PC-9 (cell line): ENCODE results near the gene TRAPPC3L. TPM values are rescaled to one million over a fixed set of nuclear protein-coding genes. Genes with fewer than 3 reads are reported as not detected.

Experiments
- BruUV-seq: library from RNA; stranded (reverse); fragments of 400-500 nt; replicated peaks from 2 replicates; lab custom pipeline; 2021; lab: Mats Ljungman, UMichigan
- CTCF ChIA-PET: fragments of 300-600 bp; sonication (Branson Sonifier 250); formaldehyde crosslinking; loops from one replicate; lab custom pipeline; 2022; ENCODE audit warnings: antibody characterized with exemption; lab: Charles Lee
- POLR2A ChIA-PET: fragments of 300-600 bp; sonication (Branson Sonifier 250); formaldehyde crosslinking; loops from one replicate; lab custom pipeline; 2022; ENCODE audit warnings: antibody characterized with exemption; ENCODE audit not compliant: unreplicated experiment; lab: Charles Lee
- DNase-seq, 2 experiments: peaks; one replicate each; pipeline versions ENCODE4 v3.0.0 to v3.0.0-alpha.2; 2015 to 2022; ENCODE audit warnings: mixed read lengths in 1 of 2
- H2AFZ ChIP-seq: fragments of 200-600 bp; sonication (generic); 2 replicates; pipeline ENCODE4 v1.8.1; 2017; ENCODE audit warnings: antibody characterized with exemption
- H3F3A ChIP-seq: fragments of 200-600 bp; sonication (generic); 2 replicates; pipeline ENCODE4 v1.8.1; 2017; ENCODE audit warnings: antibody characterized with exemption, mild to moderate bottlenecking, low read depth; ENCODE audit not compliant: insufficient read depth
- H3K27ac ChIP-seq: fragments of 200-600 bp; sonication (generic); 2 replicates; pipeline ENCODE4 v1.6.1; 2016; ENCODE audit warnings: mixed run types
- H3K27me3 ChIP-seq: fragments of 200-600 bp; sonication (generic); 2 replicates; pipeline ENCODE4 v1.6.1; 2016; ENCODE audit warnings: low read depth, mixed run types; ENCODE audit not compliant: insufficient read depth
- H3K36me3 ChIP-seq: fragments of 200-600 bp; sonication (generic); 2 replicates; pipeline ENCODE4 v1.6.1; 2016; ENCODE audit warnings: low read depth, mixed run types
- H3K4me1 ChIP-seq: fragments of 200-600 bp; sonication (generic); replicated peaks from 2 replicates; pipeline ENCODE4 v1.6.1; 2016; ENCODE audit warnings: mixed run types; ENCODE audit not compliant: insufficient read depth
- H3K4me2 ChIP-seq: fragments of 200-600 bp; sonication (generic); 2 replicates; pipeline ENCODE4 v1.6.1; 2017; ENCODE audit warnings: mixed run types
- H3K4me3 ChIP-seq: fragments of 200-600 bp; sonication (generic); 2 replicates; pipeline ENCODE4 v1.6.1; 2016; ENCODE audit warnings: mixed run types
- H3K79me2 ChIP-seq: fragments of 200-600 bp; sonication (generic); 2 replicates; pipeline ENCODE4 v1.6.1; 2017; ENCODE audit warnings: low read depth, mixed run types
- H3K9me2 ChIP-seq: fragments of 200-600 bp; sonication (generic); 2 replicates; pipeline ENCODE4 v1.8.1; 2017; ENCODE audit warnings: mild to moderate bottlenecking; ENCODE audit not compliant: insufficient read depth
- H3K9me3 ChIP-seq: fragments of 200-600 bp; sonication (generic); 2 replicates; pipeline ENCODE4 v1.8.1; 2016; ENCODE audit warnings: low read depth; ENCODE audit not compliant: insufficient read depth
- H4K20me1 ChIP-seq: fragments of 200-600 bp; sonication (generic); 2 replicates; pipeline ENCODE4 v1.8.1; 2017; ENCODE audit not compliant: insufficient read depth
- EZH2 ChIP-seq: fragments of 200-600 bp; sonication (generic); IDR thresholded peaks from 2 replicates; pipeline ENCODE4 v1.8.0; 2017; ENCODE audit warnings: antibody characterized with exemption, low read depth
- intact Hi-C: fragments of 100-400 bp; cut with micrococcal nuclease; formaldehyde crosslinking; loops from one replicate; pipeline ENCODE4 v1.10.0; 2022; ENCODE audit not compliant: unreplicated experiment
- total RNA-seq: library from RNA; stranded (reverse); gene quantifications from 2 replicates; pipeline ENCODE4 v1.2.3, GENCODE V29; 2021
- TF ChIP-seq, protein P1 (sequence below): fragments of 200-600 bp; sonication (generic); conservative IDR thresholded peaks from 2 replicates; pipeline ENCODE4 v1.6.1; 2017; ENCODE audit warnings: mixed run types, antibody characterized with exemption, mild to moderate bottlenecking, moderate library complexity

The TRAPPC3L gene
- total RNA-seq, 1 experiment from 2014 or later, result not detected

GRCh38 chr6:116492331-116493067 lies 53.0 kb downstream of the TRAPPC3L start:
- intact Hi-C loops, result no loop called here
- H3K9me2 ChIP-seq, result no peaks in the 10 kb centered on the region
- H3K27ac ChIP-seq, result no peak overlapping the region
- H2AFZ ChIP-seq, result no peak overlapping the region
- no peaks in the 10 kb centered on the region for H3K9me3 ChIP-seq
- no peak overlapping the region for H3K4me3 ChIP-seq
- no peak for TF ChIP-seq EZH2
- TF ChIP-seq, protein P1, sequence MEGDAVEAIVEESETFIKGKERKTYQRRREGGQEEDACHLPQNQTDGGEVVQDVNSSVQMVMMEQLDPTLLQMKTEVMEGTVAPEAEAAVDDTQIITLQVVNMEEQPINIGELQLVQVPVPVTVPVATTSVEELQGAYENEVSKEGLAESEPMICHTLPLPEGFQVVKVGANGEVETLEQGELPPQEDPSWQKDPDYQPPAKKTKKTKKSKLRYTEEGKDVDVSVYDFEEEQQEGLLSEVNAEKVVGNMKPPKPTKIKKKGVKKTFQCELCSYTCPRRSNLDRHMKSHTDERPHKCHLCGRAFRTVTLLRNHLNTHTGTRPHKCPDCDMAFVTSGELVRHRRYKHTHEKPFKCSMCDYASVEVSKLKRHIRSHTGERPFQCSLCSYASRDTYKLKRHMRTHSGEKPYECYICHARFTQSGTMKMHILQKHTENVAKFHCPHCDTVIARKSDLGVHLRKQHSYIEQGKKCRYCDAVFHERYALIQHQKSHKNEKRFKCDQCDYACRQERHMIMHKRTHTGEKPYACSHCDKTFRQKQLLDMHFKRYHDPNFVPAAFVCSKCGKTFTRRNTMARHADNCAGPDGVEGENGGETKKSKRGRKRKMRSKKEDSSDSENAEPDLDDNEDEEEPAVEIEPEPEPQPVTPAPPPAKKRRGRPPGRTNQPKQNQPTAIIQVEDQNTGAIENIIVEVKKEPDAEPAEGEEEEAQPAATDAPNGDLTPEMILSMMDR, result no peak
- H3K27me3 ChIP-seq, result no peaks in the 10 kb centered on the region
- no peaks in the 10 kb centered on the region for H3F3A ChIP-seq
- H4K20me1 ChIP-seq, result no peaks in the 10 kb centered on the region
- H3K4me2 ChIP-seq, result no peak overlapping the region
- no peak for DNase-seq
- no peaks in the 10 kb centered on the region for H3K79me2 ChIP-seq
- no TSS peak for BruUV-seq
- H3K36me3 ChIP-seq, result no peaks in the 10 kb centered on the region
- POLR2A ChIA-PET, result no interaction called here
- no peaks in the 10 kb centered on the region for H3K4me1 ChIP-seq
- CTCF ChIA-PET, result no interaction called here

- H3K4me3 ChIP-seq, result no peak overlapping the region
- no peaks in the 10 kb centered on the region for H3K36me3 ChIP-seq
- no peaks in the 10 kb centered on the region; the same call in 1 of the 2 replicates for H3K27me3 ChIP-seq
- no peaks in the 10 kb centered on the region for H3K4me1 ChIP-seq
- no TSS peak for BruUV-seq
- no peak overlapping the region for H3K27ac ChIP-seq
- H3K79me2 ChIP-seq, result no peaks in the 10 kb centered on the region
- no peaks in the 10 kb centered on the region for H3F3A ChIP-seq
- H3K9me2 ChIP-seq, result no peaks in the 10 kb centered on the region
- H3K4me2 ChIP-seq, result no peak overlapping the region
- no peaks in the 10 kb centered on the region for H4K20me1 ChIP-seq
- ChIA-PET POLR2A (no interaction called here), CTCF (no interaction called here)
- H3K9me3 ChIP-seq, result no peaks in the 10 kb centered on the region
- no peak overlapping the region for H2AFZ ChIP-seq
- TF ChIP-seq, protein P1, result no peak
- no peak for TF ChIP-seq EZH2
- no peak for DNase-seq
- intact Hi-C loops, result no loop called here
Observed at GRCh38 chr6:116491610-116492330, 53.7 kb downstream of the TRAPPC3L start.

- TF ChIP-seq EZH2, result no peak
- TF ChIP-seq, protein P1, result no peak
- no peaks in the 10 kb centered on the region for H3K36me3 ChIP-seq
- no peak overlapping the region for H3K27ac ChIP-seq
- intact Hi-C loops, result no loop called here
- ChIA-PET CTCF (no interaction called here), POLR2A (no interaction called here)
- H3K9me2 ChIP-seq, result no peaks in the 10 kb centered on the region
- BruUV-seq, result no TSS peak
- H2AFZ ChIP-seq, result no peak overlapping the region
- no peaks in the 10 kb centered on the region for H3F3A ChIP-seq
- no peak overlapping the region for H3K4me3 ChIP-seq
- no peak overlapping the region for H3K4me2 ChIP-seq
- DNase-seq, result no peak
- no peaks in the 10 kb centered on the region for H3K4me1 ChIP-seq
- no peaks in the 10 kb centered on the region for H3K79me2 ChIP-seq
- no peaks in the 10 kb centered on the region for H4K20me1 ChIP-seq
- H3K27me3 ChIP-seq, result no peaks in the 10 kb centered on the region; the same call in 1 of the 2 replicates
- H3K9me3 ChIP-seq, result no peaks in the 10 kb centered on the region
Observed at GRCh38 chr6:116485559-116486184, 59.8 kb downstream of the TRAPPC3L start.
